GM23338 (cell line): ENCODE data around the gene SLC9A3. TPM values are rescaled to one million over a fixed set of nuclear protein-coding genes. Genes with fewer than 3 reads are reported as not detected.

Source experiments
- ATAC-seq: fragments of 200-7000 bp; cut with Tn5 transposase; 3 replicates; pipeline ENCODE4 v1.9.1; 2020
- DNase-seq: peaks from one replicate; pipeline ENCODE4 v3.0.0-alpha.2; 2015; ENCODE audit warnings: low spot score
- H2AFZ ChIP-seq: fragments of 200-600 bp; sonication (generic); 2 replicates; pipeline ENCODE4 v1.8.0; 2016; ENCODE audit warnings: antibody characterized with exemption, mild to moderate bottlenecking, moderate library complexity
- H3F3A ChIP-seq: fragments of 200-600 bp; sonication (generic); replicated peaks from 2 replicates; pipeline ENCODE4 v1.8.0; 2017; ENCODE audit warnings: antibody characterized with exemption, mixed run types, low read depth
- H3K27ac ChIP-seq: fragments of 200-600 bp; sonication (generic); 2 replicates; pipeline ENCODE4 v1.6.1; 2016; ENCODE audit warnings: low read depth
- H3K27me3 ChIP-seq: fragments of 200-600 bp; sonication (generic); 2 replicates; pipeline ENCODE4 v1.8.0; 2016; ENCODE audit warnings: mild to moderate bottlenecking, mixed run types, moderate library complexity; ENCODE audit not compliant: insufficient read depth
- H3K36me3 ChIP-seq: fragments of 200-600 bp; sonication (generic); 2 replicates; pipeline ENCODE4 v1.8.0; 2016; ENCODE audit warnings: mild to moderate bottlenecking; ENCODE audit not compliant: insufficient read depth
- H3K4me1 ChIP-seq: fragments of 200-600 bp; sonication (generic); 2 replicates; pipeline ENCODE4 v1.8.0; 2016; ENCODE audit warnings: mild to moderate bottlenecking, moderate library complexity; ENCODE audit not compliant: insufficient read depth
- H3K4me2 ChIP-seq: fragments of 200-600 bp; sonication (generic); 2 replicates; pipeline ENCODE4 v1.7.1; 2017; ENCODE audit warnings: mixed run types
- H3K4me3 ChIP-seq: fragments of 200-600 bp; sonication (generic); 2 replicates; pipeline ENCODE4 v1.6.1; 2016; ENCODE audit warnings: mixed run types
- H3K79me2 ChIP-seq: fragments of 200-600 bp; sonication (generic); replicated peaks from 2 replicates; pipeline ENCODE4 v1.8.0; 2017; ENCODE audit warnings: mild to moderate bottlenecking; ENCODE audit not compliant: insufficient read depth
- H3K9me2 ChIP-seq: fragments of 200-600 bp; sonication (generic); 2 replicates; pipeline ENCODE4 v1.8.0; 2017; ENCODE audit not compliant: insufficient read depth
- H4K20me1 ChIP-seq: fragments of 200-600 bp; sonication (generic); replicated peaks from 2 replicates; pipeline ENCODE4 v1.8.0; 2017; ENCODE audit warnings: mild to moderate bottlenecking; ENCODE audit not compliant: insufficient read depth
- H3K27ac Mint-ChIP-seq: 2 replicates; pipeline ENCODE4 v1.8.0; 2020; ENCODE audit warnings: inconsistent platforms, mild to moderate bottlenecking, moderate library complexity, mixed read lengths
- H3K27me3 Mint-ChIP-seq: 3 replicates; pipeline ENCODE4 v1.8.0; 2022; ENCODE audit warnings: low read depth, mild to moderate bottlenecking, moderate library complexity, mixed read lengths, inconsistent platforms; ENCODE audit not compliant: insufficient read depth, poor library complexity
- H3K36me3 Mint-ChIP-seq: 3 replicates; pipeline ENCODE4 v1.8.0; 2021; ENCODE audit warnings: low read depth, mild to moderate bottlenecking, inconsistent platforms, moderate library complexity, mixed read lengths
- H3K4me1 Mint-ChIP-seq: 3 replicates; pipeline ENCODE4 v1.8.0; 2020; ENCODE audit warnings: mild to moderate bottlenecking, inconsistent platforms, mixed read lengths
- H3K4me3 Mint-ChIP-seq: 3 replicates; pipeline ENCODE4 v1.8.0; 2021; ENCODE audit warnings: moderate library complexity, mild to moderate bottlenecking, inconsistent platforms, mixed read lengths
- H3K9me3 Mint-ChIP-seq: 3 replicates; pipeline ENCODE4 v1.8.0; 2020; ENCODE audit warnings: moderate library complexity, mild to moderate bottlenecking, inconsistent platforms, mixed read lengths
- CREB1 ChIP-seq: fragments of 250-450 bp; sonication (Bioruptor Pico); IDR thresholded peaks from 2 replicates; pipeline ENCODE4 v1.5.0; 2020; ENCODE audit warnings: low read depth, mild to moderate bottlenecking, moderate library complexity
- EZH2phosphoT487 ChIP-seq: fragments of 200-600 bp; sonication (generic); IDR thresholded peaks from one replicate; pipeline ENCODE4 v1.8.1; 2018; ENCODE audit warnings: antibody characterized with exemption; ENCODE audit not compliant: unreplicated experiment
- JUNB ChIP-seq: IDR thresholded peaks from one replicate; pipeline ENCODE4 v1.6.1; 2016; ENCODE audit warnings: antibody characterized with exemption; ENCODE audit not compliant: unreplicated experiment
- POLR2AphosphoS5 ChIP-seq: IDR thresholded peaks from 2 replicates; pipeline ENCODE4 v1.6.1; 2016; ENCODE audit warnings: antibody characterized with exemption, low read depth
- ZNF331 ChIP-seq: fragments of 250-450 bp; sonication (Bioruptor Pico); IDR thresholded peaks from 2 replicates; pipeline ENCODE4 v1.5.0; 2020; ENCODE audit warnings: low read depth, mild to moderate bottlenecking, moderate library complexity
- polyA plus RNA-seq: library from polyadenylated mRNA; unstranded; fragments of >200 nt; fragmentation: Nextera tagmentation; extraction: Ambion mirVana; gene quantifications from 2 replicates; pipeline ENCODE4 v1.2.1, GENCODE V29; 2016
- total RNA-seq: library from RNA; depleted of rRNA; stranded (reverse); fragments of >200 nt; shearing (Covaris generic); gene quantifications from 2 replicates; pipeline ENCODE4 v1.2.3, GENCODE V29; 2014
- TF ChIP-seq, protein P1 (sequence below): fragments of 250-450 bp; sonication (Bioruptor Pico); IDR thresholded peaks from 2 replicates; pipeline ENCODE4 v1.5.0; 2020; ENCODE audit warnings: mild to moderate bottlenecking, moderate library complexity
- TF ChIP-seq, protein P2 (sequence below): IDR thresholded peaks from 2 replicates; pipeline ENCODE4 v1.6.1; 2016; ENCODE audit warnings: antibody characterized with exemption
- TF ChIP-seq, protein P3 (sequence below), 2 experiments: fragments of 200-600 bp in 1 of 2; sonication (generic) in 1 of 2; conservative IDR thresholded peaks; 2 replicates each; pipeline versions ENCODE4 v1.5.1 to v1.6.1; 2016 to 2017; ENCODE audit warnings: antibody characterized with exemption in 2 of 2, low read depth in 2 of 2, mild to moderate bottlenecking in 2 of 2, moderate library complexity in 1 of 2

Gene SLC9A3
- total and polyA plus RNA-seq, 2 experiments from 2014 or later = 0.39 to 3.1 TPM

DNA sequence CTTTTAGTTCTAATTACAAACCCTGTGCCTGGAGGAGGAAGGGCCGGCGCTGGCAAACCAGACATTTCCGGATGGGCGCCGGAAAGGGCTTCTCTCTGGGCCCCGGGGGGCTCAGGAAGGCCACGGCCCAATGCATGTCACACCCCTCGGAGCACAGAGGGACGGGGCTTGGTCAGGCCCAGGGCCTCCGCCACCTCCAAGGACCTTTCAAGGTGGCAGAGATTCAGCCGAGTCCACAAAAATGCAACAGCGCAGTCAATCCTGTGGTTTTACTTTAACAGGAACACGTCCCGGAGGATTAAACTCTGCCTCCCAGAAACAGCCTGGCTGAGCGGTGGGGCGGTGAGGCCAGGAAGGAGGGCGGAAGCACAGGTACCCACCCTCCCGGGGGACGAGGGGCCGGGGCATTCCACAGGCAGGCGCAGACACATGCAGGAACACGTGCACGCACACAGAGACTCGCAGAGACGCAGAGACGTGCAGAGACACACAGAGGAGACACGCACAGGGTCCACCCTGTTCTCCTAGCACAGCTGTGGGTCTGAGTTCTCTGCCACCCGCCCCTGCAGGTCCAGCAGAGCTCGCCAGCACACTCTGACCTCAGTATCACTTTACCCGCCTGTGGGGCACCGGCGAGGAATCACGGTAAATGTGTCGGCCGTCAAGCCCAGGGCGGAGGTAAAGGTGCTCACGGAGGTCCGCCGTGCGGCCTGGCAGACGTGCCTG lies 23.0 kb downstream of the SLC9A3 start (continued):
- TF ChIP-seq, protein P1, sequence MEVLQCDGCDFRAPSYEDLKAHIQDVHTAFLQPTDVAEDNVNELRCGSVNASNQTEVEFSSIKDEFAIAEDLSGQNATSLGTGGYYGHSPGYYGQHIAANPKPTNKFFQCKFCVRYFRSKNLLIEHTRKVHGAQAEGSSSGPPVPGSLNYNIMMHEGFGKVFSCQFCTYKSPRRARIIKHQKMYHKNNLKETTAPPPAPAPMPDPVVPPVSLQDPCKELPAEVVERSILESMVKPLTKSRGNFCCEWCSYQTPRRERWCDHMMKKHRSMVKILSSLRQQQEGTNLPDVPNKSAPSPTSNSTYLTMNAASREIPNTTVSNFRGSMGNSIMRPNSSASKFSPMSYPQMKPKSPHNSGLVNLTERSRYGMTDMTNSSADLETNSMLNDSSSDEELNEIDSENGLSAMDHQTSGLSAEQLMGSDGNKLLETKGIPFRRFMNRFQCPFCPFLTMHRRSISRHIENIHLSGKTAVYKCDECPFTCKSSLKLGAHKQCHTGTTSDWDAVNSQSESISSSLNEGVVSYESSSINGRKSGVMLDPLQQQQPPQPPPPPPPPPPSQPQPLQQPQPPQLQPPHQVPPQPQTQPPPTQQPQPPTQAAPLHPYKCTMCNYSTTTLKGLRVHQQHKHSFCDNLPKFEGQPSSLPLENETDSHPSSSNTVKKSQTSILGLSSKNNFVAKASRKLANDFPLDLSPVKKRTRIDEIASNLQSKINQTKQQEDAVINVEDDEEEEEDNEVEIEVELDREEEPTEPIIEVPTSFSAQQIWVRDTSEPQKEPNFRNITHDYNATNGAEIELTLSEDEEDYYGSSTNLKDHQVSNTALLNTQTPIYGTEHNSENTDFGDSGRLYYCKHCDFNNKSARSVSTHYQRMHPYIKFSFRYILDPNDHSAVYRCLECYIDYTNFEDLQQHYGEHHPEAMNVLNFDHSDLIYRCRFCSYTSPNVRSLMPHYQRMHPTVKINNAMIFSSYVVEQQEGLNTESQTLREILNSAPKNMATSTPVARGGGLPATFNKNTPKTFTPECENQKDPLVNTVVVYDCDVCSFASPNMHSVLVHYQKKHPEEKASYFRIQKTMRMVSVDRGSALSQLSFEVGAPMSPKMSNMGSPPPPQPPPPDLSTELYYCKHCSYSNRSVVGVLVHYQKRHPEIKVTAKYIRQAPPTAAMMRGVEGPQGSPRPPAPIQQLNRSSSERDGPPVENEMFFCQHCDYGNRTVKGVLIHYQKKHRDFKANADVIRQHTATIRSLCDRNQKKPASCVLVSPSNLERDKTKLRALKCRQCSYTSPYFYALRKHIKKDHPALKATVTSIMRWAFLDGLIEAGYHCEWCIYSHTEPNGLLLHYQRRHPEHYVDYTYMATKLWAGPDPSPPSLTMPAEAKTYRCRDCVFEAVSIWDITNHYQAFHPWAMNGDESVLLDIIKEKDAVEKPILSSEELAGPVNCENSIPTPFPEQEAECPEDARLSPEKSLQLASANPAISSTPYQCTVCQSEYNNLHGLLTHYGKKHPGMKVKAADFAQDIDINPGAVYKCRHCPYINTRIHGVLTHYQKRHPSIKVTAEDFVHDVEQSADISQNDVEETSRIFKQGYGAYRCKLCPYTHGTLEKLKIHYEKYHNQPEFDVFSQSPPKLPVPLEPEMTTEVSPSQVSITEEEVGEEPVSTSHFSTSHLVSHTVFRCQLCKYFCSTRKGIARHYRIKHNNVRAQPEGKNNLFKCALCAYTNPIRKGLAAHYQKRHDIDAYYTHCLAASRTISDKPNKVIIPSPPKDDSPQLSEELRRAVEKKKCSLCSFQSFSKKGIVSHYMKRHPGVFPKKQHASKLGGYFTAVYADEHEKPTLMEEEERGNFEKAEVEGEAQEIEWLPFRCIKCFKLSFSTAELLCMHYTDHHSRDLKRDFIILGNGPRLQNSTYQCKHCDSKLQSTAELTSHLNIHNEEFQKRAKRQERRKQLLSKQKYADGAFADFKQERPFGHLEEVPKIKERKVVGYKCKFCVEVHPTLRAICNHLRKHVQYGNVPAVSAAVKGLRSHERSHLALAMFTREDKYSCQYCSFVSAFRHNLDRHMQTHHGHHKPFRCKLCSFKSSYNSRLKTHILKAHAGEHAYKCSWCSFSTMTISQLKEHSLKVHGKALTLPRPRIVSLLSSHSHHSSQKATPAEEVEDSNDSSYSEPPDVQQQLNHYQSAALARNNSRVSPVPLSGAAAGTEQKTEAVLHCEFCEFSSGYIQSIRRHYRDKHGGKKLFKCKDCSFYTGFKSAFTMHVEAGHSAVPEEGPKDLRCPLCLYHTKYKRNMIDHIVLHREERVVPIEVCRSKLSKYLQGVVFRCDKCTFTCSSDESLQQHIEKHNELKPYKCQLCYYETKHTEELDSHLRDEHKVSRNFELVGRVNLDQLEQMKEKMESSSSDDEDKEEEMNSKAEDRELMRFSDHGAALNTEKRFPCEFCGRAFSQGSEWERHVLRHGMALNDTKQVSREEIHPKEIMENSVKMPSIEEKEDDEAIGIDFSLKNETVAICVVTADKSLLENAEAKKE = no peak
- TF ChIP-seq EZH2phosphoT487 (no peak), POLR2AphosphoS5 (no peak)
- TF ChIP-seq, protein P2, sequence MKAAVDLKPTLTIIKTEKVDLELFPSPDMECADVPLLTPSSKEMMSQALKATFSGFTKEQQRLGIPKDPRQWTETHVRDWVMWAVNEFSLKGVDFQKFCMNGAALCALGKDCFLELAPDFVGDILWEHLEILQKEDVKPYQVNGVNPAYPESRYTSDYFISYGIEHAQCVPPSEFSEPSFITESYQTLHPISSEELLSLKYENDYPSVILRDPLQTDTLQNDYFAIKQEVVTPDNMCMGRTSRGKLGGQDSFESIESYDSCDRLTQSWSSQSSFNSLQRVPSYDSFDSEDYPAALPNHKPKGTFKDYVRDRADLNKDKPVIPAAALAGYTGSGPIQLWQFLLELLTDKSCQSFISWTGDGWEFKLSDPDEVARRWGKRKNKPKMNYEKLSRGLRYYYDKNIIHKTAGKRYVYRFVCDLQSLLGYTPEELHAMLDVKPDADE = no peak
- TF ChIP-seq, protein P3, sequence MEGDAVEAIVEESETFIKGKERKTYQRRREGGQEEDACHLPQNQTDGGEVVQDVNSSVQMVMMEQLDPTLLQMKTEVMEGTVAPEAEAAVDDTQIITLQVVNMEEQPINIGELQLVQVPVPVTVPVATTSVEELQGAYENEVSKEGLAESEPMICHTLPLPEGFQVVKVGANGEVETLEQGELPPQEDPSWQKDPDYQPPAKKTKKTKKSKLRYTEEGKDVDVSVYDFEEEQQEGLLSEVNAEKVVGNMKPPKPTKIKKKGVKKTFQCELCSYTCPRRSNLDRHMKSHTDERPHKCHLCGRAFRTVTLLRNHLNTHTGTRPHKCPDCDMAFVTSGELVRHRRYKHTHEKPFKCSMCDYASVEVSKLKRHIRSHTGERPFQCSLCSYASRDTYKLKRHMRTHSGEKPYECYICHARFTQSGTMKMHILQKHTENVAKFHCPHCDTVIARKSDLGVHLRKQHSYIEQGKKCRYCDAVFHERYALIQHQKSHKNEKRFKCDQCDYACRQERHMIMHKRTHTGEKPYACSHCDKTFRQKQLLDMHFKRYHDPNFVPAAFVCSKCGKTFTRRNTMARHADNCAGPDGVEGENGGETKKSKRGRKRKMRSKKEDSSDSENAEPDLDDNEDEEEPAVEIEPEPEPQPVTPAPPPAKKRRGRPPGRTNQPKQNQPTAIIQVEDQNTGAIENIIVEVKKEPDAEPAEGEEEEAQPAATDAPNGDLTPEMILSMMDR (conservative IDR thresholded peaks at IDR 0.05; ENCODE audit: low read depth in 2 of 2) = no peak

DNA sequence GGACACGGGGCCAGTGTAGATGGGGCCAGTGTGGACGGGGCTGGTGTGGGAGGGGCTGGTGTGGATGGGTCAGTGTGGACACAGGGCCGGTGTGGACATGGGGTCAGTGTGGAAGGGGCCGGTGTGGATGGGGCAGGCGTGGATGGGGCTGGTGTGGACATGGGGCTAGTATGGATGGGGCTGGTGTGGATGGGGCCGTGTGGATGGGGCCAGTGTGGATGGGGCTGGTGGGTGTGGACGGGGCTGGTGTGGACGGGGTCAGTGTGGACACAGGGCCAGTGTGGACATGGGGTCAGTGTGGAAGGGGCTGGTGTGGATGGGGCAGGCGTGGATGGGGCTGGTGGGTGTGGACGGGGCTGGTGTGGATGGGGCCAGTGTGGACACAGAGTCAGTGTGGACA lies 23.8 kb downstream of the SLC9A3 start:
- H3K27ac ChIP-seq = no peak overlapping the region
- ATAC-seq = no peak
- no peaks in the 10 kb centered on the region for H4K20me1 ChIP-seq
- H3K36me3 Mint-ChIP-seq = no peaks in the 10 kb centered on the region; the same call in 2 of the 3 replicates
- H3K79me2 ChIP-seq = no peaks in the 10 kb centered on the region
- no peak overlapping the region for H3K27ac Mint-ChIP-seq
- H3K27me3 Mint-ChIP-seq = peaks cover 83% of the 10 kb centered on the region
- H3K4me2 ChIP-seq = no peak overlapping the region
- peaks cover 4% of the 10 kb centered on the region; the same call in 1 of the 3 replicates for H3K9me3 Mint-ChIP-seq
- H3F3A ChIP-seq = no peaks in the 10 kb centered on the region
- no peaks in the 10 kb centered on the region for H3K36me3 ChIP-seq
- H3K4me3 ChIP-seq = no peak overlapping the region
- H3K9me2 ChIP-seq = no peaks in the 10 kb centered on the region
- H2AFZ ChIP-seq = no peak overlapping the region
- H3K4me3 Mint-ChIP-seq = no peak overlapping the region
- no peaks in the 10 kb centered on the region for H3K4me1 ChIP-seq
- H3K4me1 Mint-ChIP-seq = peaks cover 12% of the 10 kb centered on the region
- H3K27me3 ChIP-seq = peaks cover 10% of the 10 kb centered on the region
- no peak for DNase-seq
- TF ChIP-seq ZNF331 (CRISPR knock-in tag) = no peak
- TF ChIP-seq JUNB = no peak
- no peak for TF ChIP-seq CREB1
